HG03460 (cell line): ENCODE data around the gene WDR7.
A peak's percentile ranks its signal among the peaks of the same experiment; 100 is the strongest.

Source experiments
- ATAC-seq: cut with Tn5 transposase; IDR thresholded peaks from one replicate; pipeline ENCODE4 v1.9.1; 2021; ENCODE audit not compliant: unreplicated experiment

Gene WDR7

DNA sequence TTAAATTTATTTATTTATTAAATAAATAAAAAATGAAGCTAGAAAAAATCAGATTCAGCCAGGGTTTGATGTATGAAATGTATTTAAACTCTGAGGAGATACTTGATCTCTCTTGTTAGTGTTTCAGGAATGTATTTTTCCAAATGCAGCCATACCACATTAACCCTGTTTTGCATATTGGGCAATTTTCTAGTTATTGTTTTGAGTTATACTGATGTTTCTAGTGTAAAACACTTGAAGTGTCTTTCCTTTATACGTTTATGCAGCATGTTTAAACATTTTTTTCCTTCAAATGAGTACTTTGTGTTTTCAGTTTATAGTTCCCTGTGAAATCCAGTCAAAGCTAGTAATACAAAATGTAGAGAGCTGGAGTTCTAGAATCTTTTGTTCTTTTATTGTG, 69.9 kb downstream of the WDR7 start:
- no peak for ATAC-seq

DNA sequence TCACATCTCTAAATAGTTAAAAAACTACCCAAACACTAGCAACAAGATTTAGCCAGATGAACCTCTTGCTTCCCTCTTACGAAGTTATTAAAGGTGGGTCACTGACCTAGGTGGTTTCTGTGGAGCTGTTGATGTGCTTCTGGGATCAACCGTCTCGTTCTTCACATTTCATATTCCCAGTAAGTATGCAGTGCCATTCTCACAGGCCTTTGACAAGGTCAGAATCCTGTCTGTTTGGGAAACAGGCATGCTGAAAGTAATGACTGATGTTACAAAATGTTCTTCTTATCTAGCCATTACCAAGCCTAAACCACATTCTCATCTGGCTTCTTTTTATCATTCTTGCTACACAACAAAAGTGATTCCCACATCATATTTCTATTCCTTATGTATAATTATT, 70.3 kb downstream of the WDR7 start:
- no peak for ATAC-seq

DNA sequence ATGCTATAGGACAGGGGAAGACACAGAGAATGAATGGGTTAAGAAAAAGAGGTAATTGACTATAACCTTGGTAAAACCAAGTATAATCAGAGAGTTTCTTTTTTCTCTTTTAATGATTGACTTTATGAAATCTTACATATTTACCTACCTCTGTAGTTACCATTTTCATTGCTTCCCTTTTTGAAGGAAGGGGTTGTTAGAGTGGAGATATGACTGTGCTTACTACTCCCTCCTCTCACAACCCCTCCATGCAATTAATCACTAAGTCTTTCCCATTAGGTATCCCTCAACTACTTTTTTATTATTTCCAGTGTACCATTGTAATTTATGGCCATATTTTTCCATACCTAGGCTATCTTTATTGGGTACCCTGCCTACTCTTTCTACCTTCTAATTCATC, 71.4 kb downstream of the WDR7 start:
- no peak for ATAC-seq

DNA sequence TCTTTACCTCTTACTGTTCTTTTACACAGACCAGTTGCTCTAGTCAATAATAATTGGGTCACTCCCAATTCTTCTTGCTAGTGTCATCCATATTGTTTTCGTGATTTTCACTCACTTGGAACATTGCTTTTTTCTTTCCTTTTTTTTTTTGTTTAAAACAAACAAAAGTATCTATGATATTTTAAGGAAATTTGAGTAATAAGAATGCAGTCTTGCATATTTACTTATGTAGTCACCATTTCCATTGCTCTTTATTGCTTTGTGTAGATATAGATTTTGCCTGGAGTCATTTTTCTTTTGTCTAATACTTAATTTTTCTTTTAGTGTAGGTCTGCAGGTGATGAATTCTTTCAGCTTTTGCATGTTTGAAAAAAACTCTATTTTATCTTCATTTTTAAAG, 71.9 kb downstream of the WDR7 start:
- ATAC-seq, result no peak

DNA sequence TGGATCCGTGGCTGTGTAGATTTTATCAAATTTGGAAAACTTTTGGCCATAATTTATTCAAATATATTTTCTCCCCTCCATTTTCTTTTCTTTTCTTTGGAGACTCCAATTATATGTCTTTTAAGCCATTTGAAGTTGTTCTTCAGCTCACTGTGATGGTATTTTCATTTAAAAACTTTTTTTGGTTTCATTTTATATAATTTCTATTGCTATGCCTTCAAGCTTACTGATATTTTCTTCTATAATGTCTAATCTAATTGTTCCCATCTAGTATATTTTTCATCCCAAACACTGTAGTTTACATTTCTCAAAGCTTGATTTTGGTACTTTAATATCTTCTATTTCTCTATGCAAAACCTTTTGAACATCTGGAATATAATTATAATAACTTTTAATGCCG, 72.5 kb downstream of the WDR7 start:
- ATAC-seq, result no peak

DNA sequence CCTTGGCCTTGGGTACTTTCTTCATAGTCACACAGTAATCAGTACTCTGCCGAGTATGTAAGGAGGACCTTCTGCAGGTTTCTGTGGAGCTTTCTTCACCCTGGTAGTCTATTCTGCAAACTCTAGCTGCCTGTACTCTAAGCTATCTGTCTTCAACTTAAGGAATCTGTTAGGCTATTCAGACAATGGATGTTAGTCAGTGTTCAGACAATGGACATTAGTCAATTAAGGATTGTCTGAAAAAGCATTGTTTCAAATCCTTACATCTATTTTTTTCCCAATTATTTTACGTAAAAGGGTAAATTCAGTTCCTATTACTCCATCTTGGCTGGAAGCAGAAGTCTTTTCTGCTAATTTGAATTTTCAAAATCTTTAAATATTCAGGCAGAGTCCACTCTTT, 75.7 kb downstream of the WDR7 start:
- no peak for ATAC-seq

DNA sequence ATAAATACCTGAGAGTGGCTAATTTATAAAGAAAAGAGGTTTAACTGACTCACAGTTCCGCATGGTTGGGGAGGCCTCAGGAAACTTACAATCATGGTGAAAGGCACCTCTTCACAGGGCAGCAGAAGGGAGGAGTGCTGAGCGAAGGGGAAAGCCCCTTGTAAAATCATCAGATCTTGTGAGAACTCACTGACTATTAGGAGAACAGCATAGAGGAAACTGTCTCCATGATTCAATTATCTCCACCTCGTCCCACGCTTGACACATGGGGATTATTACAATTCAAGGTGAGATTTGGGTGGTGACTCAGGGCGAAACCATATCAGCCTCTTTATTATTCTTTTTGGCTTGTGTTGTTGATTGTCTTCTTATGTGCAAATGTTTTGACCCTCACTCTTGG, 76.2 kb downstream of the WDR7 start:
- ATAC-seq, result no peak

DNA sequence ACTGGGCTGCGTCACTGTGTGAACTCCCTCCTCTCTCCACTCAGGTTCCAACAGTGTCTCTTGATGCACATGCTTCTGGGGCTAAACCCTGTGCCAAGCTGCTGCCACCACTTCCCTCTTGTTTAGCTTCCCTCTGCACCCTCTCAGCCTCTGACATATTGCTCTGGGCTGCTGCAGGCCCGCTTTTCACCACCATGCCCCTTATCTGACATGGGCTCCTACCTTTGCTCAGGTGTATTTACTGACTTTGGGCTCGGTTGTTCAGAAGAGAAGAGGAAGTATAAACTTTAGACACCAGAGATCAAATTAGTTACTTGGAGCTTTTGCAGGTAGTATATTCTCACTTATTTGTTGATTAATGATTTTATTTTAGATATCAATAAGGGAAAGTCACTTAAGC, 77.6 kb downstream of the WDR7 start:
- ATAC-seq, result no peak

DNA sequence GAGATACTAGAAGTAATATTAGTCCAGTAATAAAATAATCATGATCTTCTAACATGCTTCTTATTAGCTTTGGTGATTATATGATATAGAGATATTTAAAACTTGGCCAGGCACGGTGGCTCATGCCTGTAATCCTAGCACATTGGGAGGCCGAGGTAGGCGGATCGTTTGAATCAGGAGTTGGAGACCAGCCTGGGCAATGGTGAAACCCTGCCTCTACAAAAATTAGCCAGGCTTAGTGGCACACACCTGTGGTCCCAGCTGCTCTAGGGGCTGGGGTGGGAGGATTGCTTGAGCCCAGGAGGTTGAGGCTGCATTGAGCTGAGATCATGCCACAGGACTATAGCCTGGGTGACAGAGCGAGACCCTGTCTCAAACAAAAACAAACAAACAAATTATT, 87.0 kb downstream of the WDR7 start:
- ATAC-seq, result no peak

DNA sequence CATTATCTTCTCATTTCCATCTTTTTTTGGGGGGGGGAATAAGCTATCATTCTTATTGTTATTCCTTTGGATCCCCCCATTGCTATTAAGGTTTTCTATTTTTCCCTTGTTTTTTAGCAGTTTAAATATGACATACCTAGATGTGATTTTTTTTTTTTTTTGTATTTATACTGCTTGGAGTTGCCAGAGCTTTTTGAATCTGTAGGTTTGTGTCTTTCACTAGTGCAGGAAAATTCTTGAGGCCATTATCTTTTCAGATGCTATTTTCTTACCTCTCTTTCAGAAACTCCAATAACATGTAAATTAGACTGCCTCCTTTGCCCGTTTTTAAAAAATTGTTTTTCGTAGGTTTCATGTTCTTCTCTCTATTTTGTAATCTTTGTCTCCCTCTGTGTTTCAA, 88.6 kb downstream of the WDR7 start:
- no peak for ATAC-seq

DNA sequence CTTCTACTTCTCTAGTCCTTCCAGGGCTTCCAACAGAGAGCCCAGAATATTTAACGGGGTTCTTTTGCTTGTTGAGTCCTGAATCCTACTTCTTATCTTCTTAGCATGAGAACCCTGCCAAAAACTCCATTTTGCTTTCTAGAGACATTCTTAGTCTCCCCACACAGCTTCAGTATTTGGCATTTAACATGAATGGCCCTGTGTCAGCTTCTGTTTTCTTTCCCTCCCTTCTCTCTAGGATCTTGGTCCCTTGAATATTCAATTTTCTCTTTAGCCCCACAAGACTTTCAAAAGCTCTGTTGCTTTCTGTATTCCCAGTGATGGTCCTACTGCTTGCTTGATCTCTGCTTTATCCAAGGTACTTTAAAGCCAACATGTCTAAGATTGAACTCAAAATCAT, 89.5 kb downstream of the WDR7 start:
- no peak for ATAC-seq

DNA sequence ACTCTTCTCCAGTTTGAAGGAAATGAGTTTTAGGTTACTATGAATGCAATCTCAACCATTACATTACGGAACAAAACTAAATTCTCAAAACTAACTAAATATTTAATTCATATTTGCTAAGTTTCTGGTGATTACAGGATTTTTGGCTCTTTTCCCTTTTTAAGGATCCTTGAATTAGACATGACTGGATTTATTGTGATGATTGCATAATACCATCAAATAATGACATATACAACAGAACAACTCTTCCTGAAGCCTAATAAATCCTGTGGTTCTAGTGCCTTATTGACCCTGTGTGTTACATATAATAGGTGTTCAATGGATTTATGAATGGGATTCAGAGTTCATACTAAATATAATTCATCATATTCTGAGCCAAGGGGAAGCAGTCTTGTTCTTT, 90.5 kb downstream of the WDR7 start:
- no peak for ATAC-seq

DNA sequence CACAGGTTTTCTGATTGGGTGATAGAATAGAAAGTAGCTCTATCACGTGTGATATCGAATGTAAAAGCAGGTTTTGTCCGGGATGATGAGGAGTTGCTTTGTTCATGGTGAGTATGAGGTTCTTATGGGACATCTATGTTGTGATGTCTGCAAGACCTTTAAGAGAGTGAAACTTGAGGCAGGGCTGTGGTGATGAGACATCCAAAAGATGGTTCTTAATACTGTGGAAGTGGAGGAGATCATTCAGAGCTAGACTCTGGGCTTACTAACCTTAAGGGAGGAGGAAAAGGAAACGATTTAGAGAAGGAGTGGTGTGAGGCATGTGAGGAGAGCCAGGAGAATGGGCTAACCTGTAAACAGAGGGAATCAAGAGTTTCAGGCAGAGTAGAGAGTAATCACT, 92.0 kb downstream of the WDR7 start:
- no peak for ATAC-seq

DNA sequence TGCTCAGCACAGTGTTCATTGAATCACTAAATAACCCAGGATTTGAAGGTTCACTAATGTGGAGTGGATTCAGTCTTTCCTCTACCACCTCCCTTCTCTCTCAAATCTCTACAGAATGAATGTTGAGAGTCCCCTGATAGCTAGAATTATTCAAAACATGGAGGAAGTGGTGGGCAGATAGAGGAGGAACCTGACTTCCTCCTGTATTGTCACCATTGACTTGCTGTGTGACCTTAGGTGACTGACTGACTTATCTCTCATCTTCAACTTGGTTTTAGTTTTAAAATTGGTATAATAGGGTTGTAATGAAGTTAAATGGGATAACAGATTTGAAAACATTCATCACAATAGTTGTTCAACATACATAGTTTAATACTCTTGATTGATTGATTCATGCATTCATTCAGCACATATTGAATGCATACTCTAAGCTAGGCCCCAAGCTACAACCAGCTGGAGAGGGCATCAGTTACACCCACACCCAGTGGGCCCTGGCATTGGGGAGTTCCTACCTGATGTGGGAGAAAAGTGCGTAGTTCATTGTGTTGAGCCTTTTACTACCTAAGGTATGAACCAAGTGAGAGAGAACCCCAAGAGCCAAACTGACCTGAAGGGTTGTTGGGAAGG, 96.0 kb downstream of the WDR7 start:
- peak; percentile 70 for ATAC-seq

DNA sequence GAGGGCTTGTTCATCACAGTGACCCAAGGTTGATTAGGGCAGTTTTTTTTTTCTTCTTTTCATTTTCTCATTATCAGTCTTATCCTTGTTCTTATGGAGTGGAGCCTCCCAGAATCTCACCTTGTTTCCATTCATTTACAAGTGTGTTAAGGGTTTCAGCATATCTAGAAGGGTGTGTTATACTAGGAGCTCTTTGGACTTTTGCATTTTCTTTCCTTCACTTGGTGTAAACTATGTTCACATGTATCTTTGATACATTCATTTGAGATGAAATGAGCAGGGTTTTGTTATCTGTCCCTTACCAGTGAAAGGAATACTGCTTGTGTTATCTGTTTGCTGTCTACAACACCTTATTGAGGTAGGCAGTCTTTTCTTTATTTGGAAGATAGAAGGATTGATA, 96.7 kb downstream of the WDR7 start:
- no peak for ATAC-seq

DNA sequence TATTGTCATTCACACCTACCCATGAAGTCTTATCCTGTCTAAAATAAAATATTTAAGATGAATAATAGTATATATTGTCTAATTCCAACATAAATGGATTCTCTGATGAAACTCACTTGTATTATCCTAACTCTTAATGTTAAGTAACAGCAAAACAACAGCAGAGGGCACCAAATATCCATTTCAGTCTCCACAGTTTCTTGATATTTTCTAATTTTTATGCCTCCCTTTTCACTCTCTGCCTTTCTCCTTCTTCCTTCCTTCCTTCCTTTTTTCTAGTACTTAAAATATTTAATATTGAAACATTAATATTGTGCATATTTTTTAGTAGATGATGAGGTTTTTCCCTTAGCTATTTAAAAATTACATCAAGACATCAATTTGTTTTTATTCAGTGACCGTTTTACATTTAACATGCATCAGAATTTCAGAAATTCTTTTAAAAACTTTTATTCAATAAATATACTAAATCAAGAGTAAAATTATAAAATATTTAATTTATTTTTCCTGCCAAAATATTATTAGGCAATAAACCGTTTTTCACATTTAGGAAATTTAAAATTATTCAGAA, 97.6 kb downstream of the WDR7 start:
- no peak for ATAC-seq

DNA sequence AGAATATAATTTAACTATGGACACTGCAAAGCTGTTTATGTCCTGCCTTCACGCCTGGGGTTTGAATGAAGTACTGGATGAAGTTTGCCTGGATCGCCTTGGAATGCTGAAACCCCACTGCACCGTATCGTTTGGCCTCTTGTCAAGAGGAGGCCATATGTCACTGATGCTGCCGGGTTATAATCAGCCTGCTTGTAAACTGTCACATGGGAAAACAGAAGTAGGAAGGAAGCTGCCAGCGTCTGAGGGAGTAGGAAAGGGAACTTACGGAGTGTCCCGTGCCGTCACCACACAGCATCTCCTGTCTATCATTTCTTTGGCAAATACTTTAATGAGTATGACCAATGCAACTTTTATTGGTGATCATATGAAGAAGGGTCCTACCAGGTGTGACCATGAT, 105.8 kb downstream of the WDR7 start:
- ATAC-seq, result no peak

DNA sequence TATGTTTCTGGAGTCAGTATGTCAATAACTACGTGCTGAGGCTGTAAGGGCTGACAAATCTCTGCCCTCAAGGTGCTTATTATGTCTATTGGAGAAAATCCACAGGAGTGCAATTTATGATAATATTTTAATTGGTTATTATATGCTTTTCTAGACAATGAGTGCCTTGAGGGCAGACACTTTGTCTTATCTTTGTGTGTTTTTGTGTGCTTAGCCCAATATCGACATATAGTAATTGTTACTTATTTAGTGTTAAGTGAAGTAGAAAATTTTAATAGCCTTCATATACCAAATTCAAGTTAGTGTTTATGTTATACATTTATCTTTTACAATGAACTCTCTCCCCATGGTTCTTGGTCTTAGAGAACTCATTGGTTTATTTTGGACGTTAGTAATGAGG, 118.9 kb downstream of the WDR7 start:
- no peak for ATAC-seq

DNA sequence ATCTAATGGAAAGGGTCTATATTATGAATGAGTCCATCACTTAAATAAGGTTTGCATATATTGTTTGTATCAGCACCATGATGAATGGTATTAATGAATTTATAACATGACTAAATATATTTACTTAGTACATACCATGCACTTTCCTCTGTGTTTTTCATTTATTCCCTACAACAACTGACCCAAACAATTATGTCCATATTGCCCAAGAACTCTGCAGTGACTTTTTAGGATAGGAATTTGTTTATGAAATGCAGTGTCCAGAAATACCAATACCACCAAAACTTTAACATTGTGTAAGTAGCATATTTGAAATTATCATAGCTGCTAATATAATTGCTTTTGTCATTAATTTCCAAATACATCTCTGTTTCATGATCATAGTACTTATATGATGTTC, 119.7 kb downstream of the WDR7 start:
- ATAC-seq, result no peak

DNA sequence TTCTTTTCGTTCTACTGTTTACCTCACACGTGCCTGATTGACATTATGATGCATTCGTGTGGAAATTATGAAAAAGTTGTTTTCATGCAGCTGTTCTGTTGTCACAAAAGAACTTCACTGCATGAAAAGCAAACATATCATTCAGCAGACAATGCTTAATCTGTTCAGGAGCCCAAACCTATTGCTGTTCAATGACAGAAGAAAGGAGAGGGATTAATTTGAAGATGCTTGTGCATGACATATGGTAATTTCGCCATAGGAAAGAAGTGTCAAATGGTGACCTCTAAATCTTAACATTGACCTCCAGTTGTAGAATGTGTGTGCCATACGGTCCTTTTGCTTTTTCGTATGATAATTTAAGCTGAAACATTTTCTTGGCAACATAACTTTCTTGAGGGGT, 124.5 kb downstream of the WDR7 start:
- ATAC-seq, result no peak

DNA sequence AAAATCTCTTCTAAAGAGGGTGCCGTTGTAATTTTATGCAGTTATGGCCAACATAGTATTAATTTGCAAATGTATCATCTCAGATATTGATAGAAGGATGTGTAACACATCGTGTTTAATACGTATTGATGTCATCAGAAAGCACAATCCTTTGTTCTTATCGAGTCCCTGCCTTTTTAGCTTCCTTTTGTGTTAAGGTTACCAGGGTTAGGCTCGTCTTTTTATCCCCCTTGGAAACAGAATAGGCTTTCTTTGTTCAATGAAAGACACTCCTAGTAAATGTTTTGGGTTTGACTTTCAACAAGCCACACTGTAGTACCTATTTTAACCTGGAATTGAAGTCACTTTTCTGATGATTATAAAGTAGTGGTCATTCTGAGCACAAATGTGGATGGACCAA, 136.2 kb downstream of the WDR7 start:
- no peak for ATAC-seq

DNA sequence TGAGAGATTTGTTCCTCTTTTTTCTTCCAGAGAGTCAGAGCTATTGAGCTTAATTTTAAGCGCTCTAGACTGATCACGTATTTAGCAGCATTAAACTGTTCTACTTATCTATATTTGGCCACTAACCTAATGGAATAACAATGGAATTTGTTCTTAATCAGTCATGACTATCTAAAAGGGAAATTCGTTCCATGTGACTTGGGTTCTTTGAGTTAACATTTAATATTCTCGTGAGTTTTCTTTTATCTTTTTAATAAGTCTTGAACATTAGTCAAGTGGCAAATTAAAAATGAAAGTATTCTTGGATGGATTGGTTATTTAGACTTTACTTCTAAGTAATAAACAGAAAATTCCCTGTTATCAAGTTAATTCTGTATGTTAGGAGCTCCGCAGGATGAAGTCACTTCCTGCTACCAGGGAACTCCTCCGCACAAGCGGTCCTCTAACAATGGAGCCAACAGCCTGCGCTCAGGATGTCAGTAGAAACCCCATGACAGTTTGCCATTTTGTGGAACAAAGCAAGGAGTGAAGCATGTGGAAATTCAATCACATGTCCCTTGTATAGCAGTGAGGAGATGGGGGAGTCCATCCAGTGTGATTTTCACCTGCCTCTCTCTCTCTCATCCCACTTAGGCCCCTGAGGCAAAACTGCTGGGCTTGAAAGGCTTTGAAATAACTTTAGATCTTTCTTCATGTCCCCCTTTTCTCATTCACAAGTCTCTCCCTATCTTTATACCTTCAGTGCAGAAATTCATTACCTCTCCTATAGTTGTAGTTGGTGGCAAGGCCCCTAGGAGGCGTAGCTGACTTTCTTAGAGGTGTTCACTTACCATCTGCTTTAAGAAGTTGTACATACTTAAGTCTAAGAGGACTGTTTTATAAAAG, 138.1 kb downstream of the WDR7 start:
- peak; percentile 61 for ATAC-seq

DNA sequence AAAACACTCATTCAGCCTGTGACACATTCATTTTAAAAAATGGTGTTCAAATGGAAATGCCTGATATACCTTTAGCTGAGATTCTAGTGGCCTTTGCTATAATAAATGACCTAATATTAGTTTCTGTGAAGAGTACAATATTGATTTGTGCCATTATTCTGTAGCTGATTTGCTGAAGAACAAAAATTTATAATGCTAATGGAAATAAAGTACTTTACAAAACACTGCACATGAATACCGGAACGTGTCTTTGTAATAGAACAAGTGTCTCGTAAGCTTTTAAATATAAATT, 138.7 kb downstream of the WDR7 start:
- ATAC-seq, result no peak
